Liver (tissue), 3 donors: Measurements from ENCODE around the gene LSAMP.

Source experiments
- CTCF ChIP-seq: fragments of 150-350 bp; IDR thresholded peaks from 2 replicates; pipeline ENCODE4 v1.5.1; 2017; ENCODE audit warnings: improper control_type of control experiment, low read depth, low read length; ENCODE audit not compliant: missing input control
- FOXA1 ChIP-seq: IDR thresholded peaks from 2 replicates; pipeline ENCODE4 v1.6.1; 2016; ENCODE audit warnings: antibody characterized with exemption
- GABPA ChIP-seq, 2 donors: IDR thresholded peaks in 1 of 2; conservative IDR thresholded peaks in 1 of 2; 2 replicates each; pipeline ENCODE4 v1.6.1; 2016; ENCODE audit warnings: antibody characterized with exemption in 2 of 2, mild to moderate bottlenecking in 1 of 2, moderate library complexity in 1 of 2
- MAX ChIP-seq: IDR thresholded peaks from 2 replicates; pipeline ENCODE4 v1.6.1; 2016; ENCODE audit warnings: antibody characterized with exemption
- RAD21 ChIP-seq, 2 donors: IDR thresholded peaks; 2 replicates each; pipeline ENCODE4 v1.6.1; 2016; ENCODE audit warnings: antibody characterized with exemption in 2 of 2, mild to moderate bottlenecking in 2 of 2
- REST ChIP-seq: IDR thresholded peaks from 2 replicates; pipeline ENCODE4 v1.6.1; 2016; ENCODE audit warnings: antibody characterized with exemption, mild to moderate bottlenecking
- SP1 ChIP-seq: IDR thresholded peaks from 2 replicates; pipeline ENCODE4 v1.6.1; 2018; ENCODE audit warnings: antibody characterized with exemption, mild to moderate bottlenecking
- TAF1 ChIP-seq: conservative IDR thresholded peaks from 2 replicates; pipeline ENCODE4 v1.6.1; 2016; ENCODE audit warnings: antibody characterized with exemption, mild to moderate bottlenecking
- YY1 ChIP-seq: IDR thresholded peaks from 2 replicates; pipeline ENCODE4 v1.6.1; 2016; ENCODE audit warnings: antibody characterized with exemption, mild to moderate bottlenecking
- donor health status: healthy.
- donor health status: healthy.

- TF ChIP-seq SP1 (no peak), CTCF (no peak), MAX (no peak), YY1 (no peak), GABPA (IDR thresholded peaks at IDR 0.05 in 1 of 2, conservative IDR thresholded peaks at IDR 0.05 in 1 of 2) (no peak), REST (no peak), RAD21 (IDR thresholded peaks at IDR 0.05) (no peak), TAF1 (no peak), FOXA1 (no peak)
Measured at GRCh38 chr3:115804713-115805119, 640.6 kb downstream of the LSAMP start.
